Thyroid gland (tissue), 4 donors: ENCODE results near the gene DCAF11. TPM values are rescaled to one million over a fixed set of nuclear protein-coding genes. Genes with fewer than 3 reads are reported as not detected.
A peak's percentile ranks its signal among the peaks of the same experiment; 100 is the strongest.

Source experiments
- DNase-seq, 2 donors: peaks; one replicate each; pipeline ENCODE4 v3.0.0-alpha.2; 2019
- H3K27ac ChIP-seq, 3 donors: fragments of 200-600 bp; sonication (generic); 1 replicate in 2 of 3; 2 replicates in 1 of 3; pipeline ENCODE4 v1.5.1; 2016 to 2019; ENCODE audit warnings: mild to moderate bottlenecking in 1 of 3, moderate library complexity in 1 of 3
- H3K27me3 ChIP-seq: fragments of 200-600 bp; sonication (generic); one replicate; pipeline ENCODE4 v1.5.1; 2019
- H3K36me3 ChIP-seq, 2 donors: fragments of 200-600 bp; sonication (generic); one replicate each; pipeline ENCODE4 v1.5.1; 2016 to 2019
- H3K4me1 ChIP-seq, 2 donors: fragments of 200-600 bp; sonication (generic); one replicate each; pipeline ENCODE4 v1.5.1; 2017 to 2019
- H3K4me3 ChIP-seq, 3 donors: fragments of 200-600 bp; sonication (generic); replicated peaks in 1 of 3; 1 replicate in 2 of 3; 2 replicates in 1 of 3; pipeline ENCODE4 v1.5.1; 2016; ENCODE audit warnings: mild to moderate bottlenecking in 1 of 3
- H3K9me3 ChIP-seq: fragments of 200-600 bp; sonication (generic); one replicate; pipeline ENCODE4 v1.5.1; 2017
- POLR2A ChIP-seq, 2 donors: fragments of 450-650 bp; IDR thresholded peaks; one replicate each; pipeline ENCODE4 v1.6.1; 2017; ENCODE audit warnings: antibody characterized with exemption in 2 of 2, mild to moderate bottlenecking in 2 of 2, moderate library complexity in 1 of 2
- WGBS, 2 donors: methylation state at CpG; one replicate each; pipeline ENCODE4 v1.1.5; 2017; 5-methylcytosine and 5-hydroxymethylcytosine counted together
- intact Hi-C: fragments of 100-400 bp; cut with DNase I; formaldehyde crosslinking; loops from one replicate; pipeline ENCODE4 v1.15.1; 2023
- total RNA-seq, 4 donors: library from RNA; depleted of rRNA; stranded (reverse); fragments of >200 nt; gene quantifications; one replicate each; pipeline ENCODE4 v1.2.3, GENCODE V29; 2016
- TF ChIP-seq, protein P1 (sequence below), 6 experiments: fragments of 200-600 bp in 3 of 6; fragments of 450-650 bp in 3 of 6; sonication (generic) in 3 of 6; IDR thresholded peaks; one replicate each; pipeline ENCODE4 v1.5.1; 2016 to 2019; ENCODE audit warnings: antibody characterized with exemption in 6 of 6, mild to moderate bottlenecking in 2 of 6, inconsistent platforms in 1 of 6, moderate library complexity in 1 of 6

Gene DCAF11
- total RNA-seq, 4 donors from 2014 or later: 90.6 to 155 (median 132) TPM

- Histone ChIP-seq H3K36me3 (no peaks in the 10 kb centered on the region), H3K4me3 (no peak overlapping the region), H3K4me1 (peaks cover 0 to 9% of the 10 kb centered on the region in 2 donors), H3K9me3 (no peaks in the 10 kb centered on the region), H3K27ac (no peak overlapping the region), H3K27me3 (no peaks in the 10 kb centered on the region)
- intact Hi-C loops: no loop called here
- no peak for DNase-seq
- 89% methylated on average over 2 of the region's 2 CpGs; no CpG with 5 or more reads in 1 of the 2 donors for WGBS, 2 donors
- no peak for TF ChIP-seq POLR2A (IDR thresholded peaks at IDR 0.05)
- TF ChIP-seq, protein P1, sequence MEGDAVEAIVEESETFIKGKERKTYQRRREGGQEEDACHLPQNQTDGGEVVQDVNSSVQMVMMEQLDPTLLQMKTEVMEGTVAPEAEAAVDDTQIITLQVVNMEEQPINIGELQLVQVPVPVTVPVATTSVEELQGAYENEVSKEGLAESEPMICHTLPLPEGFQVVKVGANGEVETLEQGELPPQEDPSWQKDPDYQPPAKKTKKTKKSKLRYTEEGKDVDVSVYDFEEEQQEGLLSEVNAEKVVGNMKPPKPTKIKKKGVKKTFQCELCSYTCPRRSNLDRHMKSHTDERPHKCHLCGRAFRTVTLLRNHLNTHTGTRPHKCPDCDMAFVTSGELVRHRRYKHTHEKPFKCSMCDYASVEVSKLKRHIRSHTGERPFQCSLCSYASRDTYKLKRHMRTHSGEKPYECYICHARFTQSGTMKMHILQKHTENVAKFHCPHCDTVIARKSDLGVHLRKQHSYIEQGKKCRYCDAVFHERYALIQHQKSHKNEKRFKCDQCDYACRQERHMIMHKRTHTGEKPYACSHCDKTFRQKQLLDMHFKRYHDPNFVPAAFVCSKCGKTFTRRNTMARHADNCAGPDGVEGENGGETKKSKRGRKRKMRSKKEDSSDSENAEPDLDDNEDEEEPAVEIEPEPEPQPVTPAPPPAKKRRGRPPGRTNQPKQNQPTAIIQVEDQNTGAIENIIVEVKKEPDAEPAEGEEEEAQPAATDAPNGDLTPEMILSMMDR (IDR thresholded peaks at IDR 0.05): no peak
Measured at GRCh38 chr14:24088095-24088494, 26.5 kb upstream of the DCAF11 start.

GRCh38 chr14:24089890-24090289 lies 24.7 kb upstream of the DCAF11 start:
- Histone ChIP-seq H3K4me1 (peaks cover under 1 to 19% of the 10 kb centered on the region in 2 donors), H3K27ac (no peak overlapping the region), H3K4me3 (no peak overlapping the region), H3K36me3 (no peaks in the 10 kb centered on the region), H3K9me3 (no peaks in the 10 kb centered on the region), H3K27me3 (no peaks in the 10 kb centered on the region)
- intact Hi-C loops: loop anchor here (2.0 kb wide), 1 partner anchor 31 kb away; no protein-coding TSS in a partner anchor
- WGBS, 2 donors: 84 to 90% methylated on average over 6 of the region's 6 CpGs
- TF ChIP-seq POLR2A (IDR thresholded peaks at IDR 0.05): no peak
- TF ChIP-seq, protein P1 (IDR thresholded peaks at IDR 0.05): no peak
- no peak for DNase-seq

- no peak overlapping the region for H3K27ac ChIP-seq
- no peak overlapping the region for H3K4me3 ChIP-seq
- intact Hi-C loops: no loop called here
- peaks cover 10 to 29% of the 10 kb centered on the region in 2 donors for H3K4me1 ChIP-seq
- no peak for DNase-seq
- no peaks in the 10 kb centered on the region for H3K9me3 ChIP-seq
- TF ChIP-seq, protein P1 (IDR thresholded peaks at IDR 0.05): no peak
- no peak for TF ChIP-seq POLR2A (IDR thresholded peaks at IDR 0.05)
- no peaks in the 10 kb centered on the region for H3K36me3 ChIP-seq
- H3K27me3 ChIP-seq: no peaks in the 10 kb centered on the region
Measured at GRCh38 chr14:24092110-24092504, 22.5 kb upstream of the DCAF11 start.

DNA sequence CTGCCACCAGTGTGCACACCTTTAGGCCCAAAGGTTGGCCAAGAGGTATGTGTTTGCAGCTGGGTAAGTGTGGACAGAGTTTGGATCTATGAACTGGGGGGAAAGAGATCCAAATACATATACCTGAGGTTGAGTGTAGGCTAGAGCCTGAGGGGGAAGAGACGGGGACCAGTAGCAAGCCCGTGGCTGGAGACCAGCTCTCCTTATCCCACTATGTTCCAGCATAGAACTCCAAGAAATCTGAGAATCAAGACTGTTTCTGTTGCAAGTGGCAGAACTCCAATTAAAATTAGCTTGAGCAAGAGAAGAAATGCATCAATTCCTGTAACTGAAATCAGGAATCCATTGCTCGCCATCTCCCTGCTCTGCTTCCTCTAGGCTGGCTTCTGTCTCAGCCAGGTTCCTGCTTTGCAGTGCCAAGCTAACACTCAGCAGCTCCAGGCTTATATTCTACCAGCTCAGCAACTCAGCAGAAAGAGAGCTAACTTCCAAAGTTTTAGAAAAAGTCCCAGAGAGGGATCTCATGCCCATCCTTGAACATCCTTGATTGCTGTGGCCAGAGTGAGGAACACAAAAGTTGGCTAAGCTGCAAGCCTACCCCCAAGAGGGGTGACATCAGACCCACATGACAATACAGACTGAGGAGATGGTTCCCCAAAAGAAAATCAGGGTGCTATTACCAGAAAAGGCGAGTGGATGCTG lies 21.9 kb upstream of the DCAF11 start:
- intact Hi-C loops: no loop called here
- peak overlapping the region in 2 of 3 donors; percentile 94 to 99 for H3K27ac ChIP-seq

More for the DNA sequence above, 21.9 kb upstream of the DCAF11 start:
- H3K4me1 ChIP-seq: peaks cover 10 to 29% of the 10 kb centered on the region in 2 donors
- H3K4me3 ChIP-seq: no peak overlapping the region
- TF ChIP-seq, protein P1 (IDR thresholded peaks at IDR 0.05): no peak
- no peak for TF ChIP-seq POLR2A (IDR thresholded peaks at IDR 0.05)
- DNase-seq: no peak
- WGBS, 2 donors: 83 to 89% methylated on average over 4 of the region's 4 CpGs
- H3K9me3 ChIP-seq: no peaks in the 10 kb centered on the region
- H3K36me3 ChIP-seq: no peaks in the 10 kb centered on the region
- no peaks in the 10 kb centered on the region for H3K27me3 ChIP-seq
